Left renal cortex interstitium (tissue), 4 donors: ENCODE results near the gene TACR1. TPM values are rescaled to one million over a fixed set of nuclear protein-coding genes. Genes with fewer than 3 reads are reported as not detected.
A peak's percentile ranks its signal among the peaks of the same experiment; 100 is the strongest.
"Not testable (repeated sequence)": the region's sequence is repeated elsewhere in the genome, so short reads cannot be mapped to it uniquely, and the experiment has no call there.

Experiments used
- DNase-seq, 4 donors: peaks; one replicate each; pipeline ENCODE4 v3.0.0-alpha.2; 2013; ENCODE audit warnings: low read depth in 4 of 4, low spot score in 2 of 4, missing footprints in 1 of 4
- polyA plus RNA-seq, 4 donors: library from polyadenylated mRNA; unstranded; fragments of 120-200 nt; gene quantifications; one replicate each; pipeline ENCODE4 v1.2.1, GENCODE V29; 2013; ENCODE audit not compliant: insufficient read length in 4 of 4

The TACR1 gene
- polyA plus RNA-seq, 4 donors, result 1.2 to 1.7 (median 1.5) TPM

DNA sequence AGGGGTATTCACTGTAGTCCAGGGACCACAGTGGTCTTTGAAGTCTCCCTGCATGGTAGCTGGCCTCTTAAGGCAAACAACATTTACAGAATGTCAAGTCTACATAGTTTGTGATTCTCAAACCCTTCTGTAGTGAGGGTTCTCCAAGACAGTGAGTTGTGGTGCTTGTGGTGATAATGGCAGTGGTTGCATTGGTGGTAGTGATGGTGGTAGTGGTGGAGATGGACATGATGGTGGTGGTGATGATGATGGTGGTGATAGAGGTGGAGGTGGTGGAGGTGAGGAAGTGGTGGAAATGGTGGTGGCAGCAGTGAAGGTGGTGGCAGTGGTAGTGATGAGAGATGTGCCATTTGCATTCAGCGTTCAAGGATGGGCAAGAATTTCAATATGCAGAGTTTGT, 104.9 kb downstream of the TACR1 start:
- DNase-seq, result no peak

GRCh38 chr2:75090770-75091515, 108.4 kb downstream of the TACR1 start:
- DNase-seq, result no peak

- no peak for DNase-seq
Observed at GRCh38 chr2:75089471-75089870, 109.8 kb downstream of the TACR1 start.

DNA sequence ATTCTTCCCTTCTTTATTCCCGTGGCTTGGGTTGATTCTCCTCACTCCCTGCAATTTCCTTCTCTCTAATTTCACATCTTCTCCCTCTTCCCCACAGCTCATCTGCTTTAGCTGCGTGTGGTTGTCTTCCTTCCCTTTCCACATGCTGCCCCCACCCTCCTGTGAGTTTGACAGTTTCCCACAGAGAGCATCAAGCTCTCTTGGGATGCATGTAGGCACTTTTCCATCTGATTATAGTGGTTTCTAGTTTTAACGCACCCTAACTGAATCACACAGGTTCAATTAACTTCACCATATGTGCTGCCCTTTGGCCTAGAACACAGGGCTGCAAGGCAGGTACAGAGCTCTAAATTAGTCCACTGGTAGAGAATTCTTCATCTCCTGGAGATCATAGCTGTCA, 110.5 kb downstream of the TACR1 start:
- DNase-seq, result no peak

GRCh38 chr2:75087736-75088135, 111.6 kb downstream of the TACR1 start:
- DNase-seq, result no peak

- DNase-seq, result no peak
Observed at GRCh38 chr2:75079575-75079974, 119.7 kb downstream of the TACR1 start.

- no peak for DNase-seq
Observed at GRCh38 chr2:75077909-75078308, 121.4 kb downstream of the TACR1 start.

- no peak for DNase-seq
Observed at GRCh38 chr2:75076088-75076487, 123.2 kb downstream of the TACR1 start.

DNA sequence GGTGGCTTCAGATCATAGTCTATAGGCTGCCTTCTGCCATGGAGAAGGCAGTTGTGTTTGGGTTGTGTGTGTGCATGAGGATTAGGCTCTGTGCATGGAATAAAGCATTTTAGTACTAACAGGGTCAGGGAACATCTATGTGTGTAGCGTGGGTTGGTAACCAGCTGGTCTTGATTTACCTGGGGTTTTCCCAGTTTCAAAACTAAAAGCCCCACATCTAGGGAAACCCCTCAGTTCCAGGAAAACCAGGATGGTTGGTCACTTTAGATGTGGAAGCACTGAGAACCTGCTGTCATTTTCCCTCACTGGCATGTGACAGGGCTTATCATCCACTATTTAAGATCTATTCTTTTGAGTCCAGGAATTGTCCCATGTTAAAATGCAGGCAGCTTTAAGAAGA, 124.6 kb downstream of the TACR1 start:
- DNase-seq, result no peak

DNA sequence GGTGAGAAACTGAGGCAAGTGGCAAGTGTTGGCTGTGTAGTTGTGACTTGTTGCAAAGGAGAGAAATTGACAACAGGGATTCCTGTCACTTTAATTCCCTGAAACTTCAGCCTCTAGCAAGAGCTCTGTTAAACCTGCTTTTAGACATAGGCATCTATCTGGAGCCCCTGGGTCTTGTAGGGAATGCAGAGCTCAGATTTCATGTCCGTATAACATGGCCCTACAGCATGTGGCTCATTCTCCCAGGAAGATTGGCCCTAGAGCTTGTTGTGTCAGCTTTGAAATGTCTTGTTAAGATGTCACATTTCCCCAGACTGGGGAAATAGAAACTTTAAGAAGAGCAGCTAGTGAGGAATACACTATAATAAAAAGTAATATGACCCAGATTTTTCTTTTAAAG, 125.1 kb downstream of the TACR1 start:
- no peak for DNase-seq

GRCh38 chr2:75071766-75072165, 127.6 kb downstream of the TACR1 start:
- DNase-seq, result no peak

GRCh38 chr2:75068546-75068945, 130.8 kb downstream of the TACR1 start:
- DNase-seq, result no peak

DNA sequence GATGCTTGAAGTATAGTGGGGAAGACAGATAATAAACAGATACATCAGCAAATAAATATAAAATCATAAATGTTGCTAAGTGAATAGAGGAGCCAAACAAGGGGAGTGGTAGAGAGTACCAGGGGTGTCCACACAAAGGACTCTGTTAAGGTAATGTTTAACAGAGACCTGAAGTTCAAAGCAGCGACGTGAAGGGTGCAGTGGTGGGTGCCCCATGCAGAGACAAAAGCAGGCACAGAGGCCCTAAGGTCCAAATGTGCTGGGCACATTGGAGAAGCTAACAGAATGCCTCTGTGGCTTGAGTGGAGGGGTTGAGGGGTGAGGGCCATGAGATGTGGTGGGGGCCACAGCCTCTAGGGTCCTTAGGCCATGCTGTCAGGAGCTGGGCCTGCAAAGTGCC, 131.8 kb downstream of the TACR1 start:
- no peak for DNase-seq

- DNase-seq, result no peak
Observed at GRCh38 chr2:75066121-75066902, 133.0 kb downstream of the TACR1 start.

- DNase-seq, result no peak
Observed at GRCh38 chr2:75065402-75066008, 133.8 kb downstream of the TACR1 start.

GRCh38 chr2:75064691-75065396, 134.5 kb downstream of the TACR1 start:
- DNase-seq, result peak in 1 of 4 donors; percentile 20

- DNase-seq, result no peak
Observed at GRCh38 chr2:75063906-75064305, 135.4 kb downstream of the TACR1 start.

GRCh38 chr2:75058427-75058826, 140.9 kb downstream of the TACR1 start:
- DNase-seq, result no peak

DNA sequence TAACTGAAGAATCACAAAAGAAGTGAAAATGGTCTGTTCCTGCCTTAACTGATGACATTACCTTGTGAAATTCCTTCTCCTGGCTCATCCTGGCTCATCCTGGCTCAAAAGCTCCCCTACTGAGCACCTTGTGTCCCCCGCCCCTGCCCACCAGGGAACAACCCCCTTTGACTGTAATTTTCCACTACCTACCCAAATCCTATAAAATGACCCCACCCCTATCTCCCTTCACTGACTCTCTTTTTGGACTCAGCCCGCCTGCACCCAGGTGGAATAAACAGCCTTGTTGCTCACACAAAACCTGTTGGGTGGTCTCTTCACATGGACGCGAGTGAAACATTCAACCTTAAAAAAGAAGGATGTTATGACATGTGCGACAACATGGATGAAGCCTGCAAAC, 142.2 kb downstream of the TACR1 start:
- DNase-seq, result not testable (repeated sequence)

GRCh38 chr2:75055820-75056675, 143.3 kb downstream of the TACR1 start:
- DNase-seq, result no peak
